H9 (cell line): ENCODE data around the gene TMEM182. TPM values are rescaled to one million over a fixed set of nuclear protein-coding genes. Genes with fewer than 3 reads are reported as not detected.

Source experiments
- DNase-seq: peaks from one replicate; pipeline ENCODE4 v3.0.0-alpha.2; 2017
- H2AFZ ChIP-seq: one replicate; pipeline ENCODE4 v1.6.1; 2013; ENCODE audit warnings: mild to moderate bottlenecking, low read length, control low read depth, moderate library complexity
- H2AK5ac ChIP-seq: 2 replicates; pipeline ENCODE4 v1.6.1; 2013; ENCODE audit warnings: low read length, control low read depth, mixed read lengths; ENCODE audit not compliant: insufficient read length
- H2BK120ac ChIP-seq: one replicate; pipeline ENCODE4 v1.6.1; 2013; ENCODE audit warnings: low read depth, mild to moderate bottlenecking, low read length, control low read depth, inconsistent platforms; ENCODE audit not compliant: poor library complexity, severe bottlenecking
- H2BK12ac ChIP-seq: 2 replicates; pipeline ENCODE4 v1.6.1; 2013; ENCODE audit warnings: low read length, control low read depth, mixed read lengths, low read depth; ENCODE audit not compliant: insufficient read length
- H2BK15ac ChIP-seq: 2 replicates; pipeline ENCODE4 v1.6.1; 2013; ENCODE audit warnings: low read depth, low read length, control low read depth
- H2BK20ac ChIP-seq: one replicate; pipeline ENCODE4 v1.6.1; 2013; ENCODE audit warnings: low read depth, mild to moderate bottlenecking, low read length, control low read depth, inconsistent platforms; ENCODE audit not compliant: poor library complexity, severe bottlenecking
- H2BK5ac ChIP-seq: 2 replicates; pipeline ENCODE4 v1.6.1; 2013; ENCODE audit warnings: low read length, control low read depth, mixed read lengths; ENCODE audit not compliant: insufficient read length
- H3K14ac ChIP-seq: 2 replicates; pipeline ENCODE4 v1.6.1; 2013; ENCODE audit warnings: low read length, control low read depth; ENCODE audit not compliant: insufficient read depth
- H3K18ac ChIP-seq: 2 replicates; pipeline ENCODE4 v1.6.1; 2013; ENCODE audit warnings: low read depth, mild to moderate bottlenecking, mixed read lengths, low read length, control low read depth; ENCODE audit not compliant: insufficient read length
- H3K23ac ChIP-seq: 2 replicates; pipeline ENCODE4 v1.6.1; 2013; ENCODE audit warnings: low read length, control low read depth, mixed read lengths, low read depth; ENCODE audit not compliant: insufficient read length
- H3K23me2 ChIP-seq: 2 replicates; pipeline ENCODE4 v1.6.1; 2013; ENCODE audit warnings: low read depth, mild to moderate bottlenecking, mixed read lengths, low read length, control low read depth; ENCODE audit not compliant: insufficient read length, poor library complexity, severe bottlenecking
- H3K27ac ChIP-seq: 2 replicates; pipeline ENCODE4 v1.5.1; 2013; ENCODE audit warnings: low read length, control low read depth, mixed read lengths, low read depth; ENCODE audit not compliant: insufficient read length
- H3K27me3 ChIP-seq: 2 replicates; pipeline ENCODE4 v1.6.1; 2013; ENCODE audit warnings: low read length, control low read depth, inconsistent platforms; ENCODE audit not compliant: insufficient read depth
- H3K4ac ChIP-seq: 2 replicates; pipeline ENCODE4 v1.6.1; 2013; ENCODE audit warnings: low read depth, mild to moderate bottlenecking, control low read depth, inconsistent platforms, low read length, moderate library complexity
- H3K4me1 ChIP-seq: 2 replicates; pipeline ENCODE4 v1.6.1; 2013; ENCODE audit warnings: low read length, control low read depth, inconsistent platforms; ENCODE audit not compliant: insufficient read depth
- H3K4me2 ChIP-seq: 2 replicates; pipeline ENCODE4 v1.6.1; 2013; ENCODE audit warnings: low read length, control low read depth, mixed read lengths; ENCODE audit not compliant: insufficient read length, insufficient read depth
- H3K56ac ChIP-seq: 2 replicates; pipeline ENCODE4 v1.6.1; 2013; ENCODE audit warnings: low read depth, mild to moderate bottlenecking, mixed read lengths, low read length, control low read depth; ENCODE audit not compliant: insufficient read length
- H3K79me1 ChIP-seq: 2 replicates; pipeline ENCODE4 v1.6.1; 2013; ENCODE audit warnings: low read depth, mild to moderate bottlenecking, moderate library complexity, low read length, control low read depth, inconsistent platforms; ENCODE audit not compliant: insufficient read depth, poor library complexity, severe bottlenecking
- H3K79me2 ChIP-seq: 2 replicates; pipeline ENCODE4 v1.6.1; 2013; ENCODE audit warnings: low read length, control low read depth, inconsistent platforms; ENCODE audit not compliant: insufficient read depth
- H3K9ac ChIP-seq: 2 replicates; pipeline ENCODE4 v1.6.1; 2013; ENCODE audit warnings: low read length, control low read depth, mixed read lengths; ENCODE audit not compliant: insufficient read length; ENCODE audit errors: extremely low read depth
- H3K9me3 ChIP-seq: one replicate; pipeline ENCODE4 v1.6.1; 2013; ENCODE audit warnings: low read depth, low read length, inconsistent platforms; ENCODE audit not compliant: control insufficient read depth
- H3T11ph ChIP-seq: one replicate; pipeline ENCODE4 v1.6.1; 2013; ENCODE audit warnings: mild to moderate bottlenecking, low read length, control low read depth, inconsistent platforms
- H4K20me1 ChIP-seq: one replicate; pipeline ENCODE4 v1.6.1; 2013; ENCODE audit not compliant: control insufficient read depth, insufficient read length, insufficient read depth
- H4K5ac ChIP-seq: 2 replicates; pipeline ENCODE4 v1.6.1; 2013; ENCODE audit warnings: low read depth, mild to moderate bottlenecking, mixed read lengths, low read length, control low read depth; ENCODE audit not compliant: insufficient read length
- H4K8ac ChIP-seq: replicated peaks from 2 replicates; pipeline ENCODE4 v1.6.1; 2013; ENCODE audit warnings: low read length, control low read depth, mixed read lengths, low read depth; ENCODE audit not compliant: insufficient read length
- H4K91ac ChIP-seq: 2 replicates; pipeline ENCODE4 v1.6.1; 2013; ENCODE audit warnings: low read depth, mild to moderate bottlenecking, moderate library complexity, mixed read lengths, low read length, control low read depth; ENCODE audit not compliant: insufficient read length
- H3K27ac Mint-ChIP-seq, 3 experiments: 2 replicates in 2 of 3; 3 replicates in 1 of 3; pipeline ENCODE4 v1.8.0; 2020 to 2021; ENCODE audit warnings: mixed read lengths in 3 of 3, mild to moderate bottlenecking in 1 of 3, moderate library complexity in 1 of 3
- H3K27me3 Mint-ChIP-seq: 2 replicates; pipeline ENCODE4 v1.8.0; 2021; ENCODE audit warnings: low read depth, mild to moderate bottlenecking, moderate library complexity, mixed read lengths
- H3K36me3 Mint-ChIP-seq, 3 experiments: 2 replicates in 2 of 3; 3 replicates in 1 of 3; pipeline ENCODE4 v1.8.0; 2020 to 2021; ENCODE audit warnings: low read depth in 3 of 3, mixed read lengths in 3 of 3; ENCODE audit not compliant: insufficient read depth in 1 of 3
- H3K4me1 Mint-ChIP-seq, 2 experiments: 2 replicates each; pipeline ENCODE4 v1.8.0; 2020; ENCODE audit warnings: mixed read lengths in 2 of 2
- H3K4me3 Mint-ChIP-seq, 2 experiments: 2 replicates in 1 of 2; 3 replicates in 1 of 2; pipeline ENCODE4 v1.8.0; 2020 to 2021; ENCODE audit warnings: mild to moderate bottlenecking in 2 of 2, mixed read lengths in 2 of 2, moderate library complexity in 1 of 2
- H3K9me3 Mint-ChIP-seq, 2 experiments: 2 replicates in 1 of 2; 3 replicates in 1 of 2; pipeline ENCODE4 v1.8.0; 2020; ENCODE audit warnings: mild to moderate bottlenecking in 2 of 2, mixed read lengths in 2 of 2, moderate library complexity in 1 of 2
- WGBS: extraction: QIAGEN DNeasy Blood & Tissue Kit; methylation state at CpG from one replicate; pipeline ENCODE4 v1.1.7; 2013; ENCODE audit warnings: missing lambda C conversion rate, low lambda C conversion rate, mixed read lengths; ENCODE audit not compliant: insufficient read length; ENCODE audit errors: extremely low coverage; 5-methylcytosine and 5-hydroxymethylcytosine counted together
- total RNA-seq: library from RNA; stranded (reverse); gene quantifications from 2 replicates; pipeline ENCODE4 v1.2.1, GENCODE V29; 2021
- TF ChIP-seq, protein P1 (sequence below): fragments of 200-600 bp; sonication (generic); conservative IDR thresholded peaks from 3 replicates; pipeline ENCODE4 v1.8.0; 2021; ENCODE audit warnings: antibody characterized with exemption, mild to moderate bottlenecking

Gene TMEM182
- total RNA-seq, 1 experiment from 2014 or later, result 3.6 TPM

DNA sequence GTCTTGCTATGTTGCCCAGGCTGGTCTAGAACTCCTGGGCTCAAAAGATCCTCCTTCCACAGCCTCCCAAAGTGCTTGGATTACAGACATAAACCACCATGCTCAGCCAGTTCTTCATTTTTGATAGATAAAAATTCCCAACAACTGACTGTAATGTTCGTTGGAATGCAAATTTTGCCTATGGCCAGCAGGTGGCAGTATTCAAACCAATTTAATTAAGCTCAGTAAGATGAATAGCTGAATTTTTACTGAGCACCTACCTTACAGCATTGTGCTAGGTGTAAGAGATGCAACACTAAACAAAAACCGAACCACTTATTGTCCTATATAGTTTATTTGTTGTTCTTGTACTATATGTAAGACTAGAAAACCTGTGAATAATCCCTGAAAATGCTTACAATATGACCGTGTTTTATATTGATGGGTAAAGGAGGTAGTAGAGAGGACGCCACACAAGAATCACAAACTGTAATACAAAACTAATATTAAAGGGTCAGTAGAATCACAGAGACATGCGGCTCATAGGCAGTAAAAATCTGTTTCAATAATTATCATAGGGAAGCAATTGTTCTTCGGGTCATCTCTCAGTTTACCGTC lies 8.2 kb upstream of the TMEM182 start:
- Histone ChIP-seq H4K5ac (no peak overlapping the region), H3K4me1 (no peaks in the 10 kb centered on the region), H4K91ac (no peak overlapping the region), H3K27ac (no peak overlapping the region), H2BK5ac (no peak overlapping the region), H2BK15ac (no peak overlapping the region), H2AK5ac (no peak overlapping the region), H3K4me2 (no peak overlapping the region), H3K14ac (no peak overlapping the region), H4K20me1 (no peaks in the 10 kb centered on the region), H3K79me2 (no peaks in the 10 kb centered on the region; the same call in 1 of the 2 replicates), H3K79me1 (no peaks in the 10 kb centered on the region), H2BK120ac (no peak overlapping the region), H3K4ac (no peak overlapping the region), H3K56ac (no peak overlapping the region), H2AFZ (no peak overlapping the region), H2BK12ac (no peak overlapping the region), H3K27me3 (no peaks in the 10 kb centered on the region), H3K23me2 (no peaks in the 10 kb centered on the region), H3K18ac (no peak overlapping the region), H3K23ac (no peak overlapping the region), H3K9me3 (no peaks in the 10 kb centered on the region), H2BK20ac (no peak overlapping the region), H3T11ph (no peak overlapping the region), H4K8ac (no peak overlapping the region), H3K9ac (no peak overlapping the region)
- TF ChIP-seq, protein P1, sequence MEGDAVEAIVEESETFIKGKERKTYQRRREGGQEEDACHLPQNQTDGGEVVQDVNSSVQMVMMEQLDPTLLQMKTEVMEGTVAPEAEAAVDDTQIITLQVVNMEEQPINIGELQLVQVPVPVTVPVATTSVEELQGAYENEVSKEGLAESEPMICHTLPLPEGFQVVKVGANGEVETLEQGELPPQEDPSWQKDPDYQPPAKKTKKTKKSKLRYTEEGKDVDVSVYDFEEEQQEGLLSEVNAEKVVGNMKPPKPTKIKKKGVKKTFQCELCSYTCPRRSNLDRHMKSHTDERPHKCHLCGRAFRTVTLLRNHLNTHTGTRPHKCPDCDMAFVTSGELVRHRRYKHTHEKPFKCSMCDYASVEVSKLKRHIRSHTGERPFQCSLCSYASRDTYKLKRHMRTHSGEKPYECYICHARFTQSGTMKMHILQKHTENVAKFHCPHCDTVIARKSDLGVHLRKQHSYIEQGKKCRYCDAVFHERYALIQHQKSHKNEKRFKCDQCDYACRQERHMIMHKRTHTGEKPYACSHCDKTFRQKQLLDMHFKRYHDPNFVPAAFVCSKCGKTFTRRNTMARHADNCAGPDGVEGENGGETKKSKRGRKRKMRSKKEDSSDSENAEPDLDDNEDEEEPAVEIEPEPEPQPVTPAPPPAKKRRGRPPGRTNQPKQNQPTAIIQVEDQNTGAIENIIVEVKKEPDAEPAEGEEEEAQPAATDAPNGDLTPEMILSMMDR, result peak; percentile 82
- Mint-ChIP-seq H3K27ac (no peak overlapping the region), H3K36me3 (peaks cover 0 to 2% (median 0%) of the 10 kb centered on the region in 3 experiments; a peak in 1 of 7 replicates), H3K9me3 (no peaks in the 10 kb centered on the region), H3K4me1 (no peaks in the 10 kb centered on the region), H3K27me3 (no peaks in the 10 kb centered on the region), H3K4me3 (no peak overlapping the region)
- no peak for DNase-seq
- no CpG with 5 or more reads among the region's 7 CpGs for WGBS
